Upper lobe of left lung (tissue), 6 donors: ENCODE measurements around the gene SCAF4. TPM values are rescaled to one million over a fixed set of nuclear protein-coding genes. Genes with fewer than 3 reads are reported as not detected.

Experiments used
- ATAC-seq, 2 donors: fragments of 200-7000 bp; cut with Tn5 transposase; one replicate each; pipeline ENCODE4 v1.9.1; 2022; ENCODE audit warnings: mild to moderate bottlenecking in 2 of 2, moderate library complexity in 2 of 2; ENCODE audit not compliant: low FRiP score in 2 of 2
- DNase-seq, 2 donors: peaks; one replicate each; pipeline ENCODE4 v3.0.0-alpha.2; 2019 to 2020
- H3K27ac ChIP-seq, 4 donors: fragments of 200-600 bp; sonication (generic); one replicate each; pipeline ENCODE4 v1.5.1; 2016 to 2019
- H3K27me3 ChIP-seq, 4 donors: fragments of 200-600 bp; sonication (generic); one replicate each; pipeline ENCODE4 v1.5.1; 2017 to 2019
- H3K36me3 ChIP-seq, 4 donors: fragments of 200-600 bp; sonication (generic); one replicate each; pipeline ENCODE4 v1.5.1; 2016 to 2019
- H3K4me1 ChIP-seq, 4 donors: fragments of 200-600 bp; sonication (generic); one replicate each; pipeline ENCODE4 v1.5.1; 2018 to 2019
- H3K4me3 ChIP-seq, 4 donors: fragments of 200-600 bp; sonication (generic); one replicate each; pipeline ENCODE4 v1.5.1; 2017 to 2019; ENCODE audit warnings: mild to moderate bottlenecking in 2 of 4, moderate library complexity in 1 of 4
- H3K9me3 ChIP-seq, 4 donors: fragments of 200-600 bp; sonication (generic); one replicate each; pipeline ENCODE4 v1.5.1; 2018 to 2019
- CTCF ChIP-seq, 6 experiments: fragments of 450-650 bp in 4 of 6; fragments of 200-600 bp in 2 of 6; sonication (generic) in 2 of 6; IDR thresholded peaks; one replicate each; pipeline ENCODE4 v1.5.1; 2016 to 2019; ENCODE audit warnings: antibody characterized with exemption in 6 of 6
- EP300 ChIP-seq, 4 donors: sonication (generic); formaldehyde crosslinking; IDR thresholded peaks; one replicate each; pipeline ENCODE4 v1.5.1; 2017; ENCODE audit warnings: antibody characterized with exemption in 4 of 4, control low read depth in 2 of 4
- POLR2A ChIP-seq, 4 donors: fragments of 450-650 bp; IDR thresholded peaks; one replicate each; pipeline ENCODE4 v1.5.1; 2016 to 2017; ENCODE audit warnings: antibody characterized with exemption in 4 of 4, mild to moderate bottlenecking in 2 of 4
- POLR2AphosphoS5 ChIP-seq, 2 donors: sonication (generic); formaldehyde crosslinking; IDR thresholded peaks; one replicate each; pipeline ENCODE4 v1.5.1; 2017; ENCODE audit warnings: antibody characterized with exemption in 2 of 2
- WGBS, 2 donors: methylation state at CpG; one replicate each; pipeline ENCODE4 v1.1.5; 2017 to 2018; 5-methylcytosine and 5-hydroxymethylcytosine counted together
- total RNA-seq, 6 donors: library from RNA; depleted of rRNA in 4 of 6; stranded (reverse); fragments of >200 nt in 4 of 6; gene quantifications; one replicate each; pipeline versions ENCODE4 v1.1.0 to v1.2.1, GENCODE V29; 2016 to 2021
- donor health status: DM: no; HTN: no; CAD: no; lungs with moderate emphysema.
- donor health status: DM: no; HTN: yes; CAD: no; lungs with severe emphysema.

Gene SCAF4
- total RNA-seq, 6 donors from 2014 or later: 21.3 to 36.7 (median 29.4) TPM

- H3K36me3 ChIP-seq: no peaks in the 10 kb centered on the region
- 86 to 89% methylated on average over 4 of the region's 4 CpGs for WGBS, 2 donors
- TF ChIP-seq CTCF (IDR thresholded peaks at IDR 0.05): no peak
- no peak for TF ChIP-seq POLR2AphosphoS5 (IDR thresholded peaks at IDR 0.05)
- TF ChIP-seq POLR2A (IDR thresholded peaks at IDR 0.05): no peak
- no peak for TF ChIP-seq EP300 (IDR thresholded peaks at IDR 0.05)
- H3K9me3 ChIP-seq: no peaks in the 10 kb centered on the region
- H3K27me3 ChIP-seq: no peaks in the 10 kb centered on the region
- ATAC-seq: no peak
- no peak overlapping the region for H3K27ac ChIP-seq
- no peak overlapping the region for H3K4me3 ChIP-seq
- DNase-seq: no peak
- peaks cover 19 to 58% (median 30%) of the 10 kb centered on the region in 4 donors for H3K4me1 ChIP-seq
These were observed 7.4 kb downstream of the SCAF4 start for GRCh38 chr21:31724552-31724951.

DNA sequence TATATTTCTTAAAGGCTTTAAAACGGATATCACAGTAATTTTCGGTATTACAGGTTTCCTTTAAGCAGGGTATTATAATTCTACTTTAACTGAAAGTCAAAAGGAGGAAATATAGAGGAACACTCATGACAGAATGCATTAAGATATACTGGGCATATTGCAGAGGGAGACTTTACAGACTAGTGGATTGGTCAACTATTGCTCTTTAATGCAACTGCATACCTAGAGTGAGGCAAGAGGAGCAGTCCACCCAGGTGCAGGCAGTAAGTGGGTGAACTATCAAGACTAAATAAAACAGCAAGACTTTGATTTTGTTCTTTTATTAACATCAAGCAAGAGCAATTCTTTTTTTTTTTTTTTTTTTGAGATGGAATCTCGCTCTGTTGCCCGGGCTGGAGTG is 10.5 kb downstream of the SCAF4 start:
- DNase-seq (no peak), ATAC-seq (no peak)
- Histone ChIP-seq H3K36me3 (no peaks in the 10 kb centered on the region), H3K9me3 (no peaks in the 10 kb centered on the region), H3K4me3 (no peak overlapping the region), H3K4me1 (peaks cover 8 to 43% (median 16%) of the 10 kb centered on the region in 4 donors), H3K27ac (no peak overlapping the region), H3K27me3 (no peaks in the 10 kb centered on the region)
- 78 to 81% methylated on average over 4 of the region's 4 CpGs for WGBS, 2 donors
- TF ChIP-seq POLR2AphosphoS5 (IDR thresholded peaks at IDR 0.05) (no peak), EP300 (IDR thresholded peaks at IDR 0.05) (no peak), POLR2A (IDR thresholded peaks at IDR 0.05) (no peak), CTCF (IDR thresholded peaks at IDR 0.05) (no peak)

DNA sequence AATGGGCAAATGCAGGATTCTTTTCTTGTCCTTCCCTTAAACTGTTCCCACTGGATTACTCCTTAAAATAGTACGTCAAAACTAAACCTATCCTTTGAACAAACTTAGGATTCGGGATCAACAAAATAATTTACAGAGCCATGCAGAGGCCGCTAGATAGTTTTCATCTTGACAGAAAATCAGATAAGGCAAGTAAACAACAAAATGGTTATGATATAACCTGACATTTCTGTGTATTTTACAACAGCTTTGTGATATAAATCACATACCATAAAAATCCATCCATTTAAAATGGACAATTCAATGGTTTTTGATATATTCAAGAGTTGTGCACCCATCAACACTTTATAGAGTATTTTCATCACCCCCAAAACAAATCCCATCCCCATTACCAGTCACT is 11.2 kb downstream of the SCAF4 start:
- WGBS, 2 donors: 69 to 81% methylated on average over 3 of the region's 3 CpGs
- no peak for ATAC-seq
- peaks cover 11 to 48% (median 17%) of the 10 kb centered on the region in 4 donors for H3K4me1 ChIP-seq
- no peaks in the 10 kb centered on the region for H3K27me3 ChIP-seq
- H3K9me3 ChIP-seq: no peaks in the 10 kb centered on the region
- DNase-seq: no peak
- no peak for TF ChIP-seq POLR2A (IDR thresholded peaks at IDR 0.05)
- no peak for TF ChIP-seq CTCF (IDR thresholded peaks at IDR 0.05)
- no peak for TF ChIP-seq POLR2AphosphoS5 (IDR thresholded peaks at IDR 0.05)
- TF ChIP-seq EP300 (IDR thresholded peaks at IDR 0.05): no peak
- H3K4me3 ChIP-seq: no peak overlapping the region
- no peak overlapping the region for H3K27ac ChIP-seq
- no peaks in the 10 kb centered on the region for H3K36me3 ChIP-seq

DNA sequence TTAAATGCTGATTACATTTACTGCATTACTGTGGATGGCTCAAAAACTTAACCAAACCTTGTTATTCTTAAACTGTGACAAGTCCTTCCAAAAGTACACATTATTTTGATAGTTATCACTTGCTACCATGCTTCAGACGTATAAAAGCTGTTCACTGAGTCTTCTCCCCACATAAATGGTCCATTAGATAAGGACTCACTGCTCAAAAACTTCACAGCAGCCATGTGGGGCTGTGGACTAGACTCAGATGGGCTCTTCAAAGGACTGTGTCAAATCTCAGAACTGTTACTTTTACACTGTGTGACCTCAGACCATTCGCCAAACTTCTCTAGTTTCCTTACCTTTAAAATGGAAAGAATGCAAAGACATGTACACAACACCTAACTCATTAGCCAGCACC is 11.6 kb downstream of the SCAF4 start:
- TF ChIP-seq EP300 (IDR thresholded peaks at IDR 0.05) (no peak), CTCF (IDR thresholded peaks at IDR 0.05) (no peak), POLR2AphosphoS5 (IDR thresholded peaks at IDR 0.05) (no peak)
- WGBS, 2 donors: 68 to 80% methylated on average over 2 of the region's 2 CpGs
- H3K36me3 ChIP-seq: no peaks in the 10 kb centered on the region
- H3K4me1 ChIP-seq: peaks cover 9 to 52% (median 16%) of the 10 kb centered on the region in 4 donors
- no peak overlapping the region for H3K27ac ChIP-seq
- ATAC-seq (no peak), DNase-seq (no peak)
- H3K27me3 ChIP-seq: no peaks in the 10 kb centered on the region
- H3K4me3 ChIP-seq: no peak overlapping the region
- no peaks in the 10 kb centered on the region for H3K9me3 ChIP-seq

DNA sequence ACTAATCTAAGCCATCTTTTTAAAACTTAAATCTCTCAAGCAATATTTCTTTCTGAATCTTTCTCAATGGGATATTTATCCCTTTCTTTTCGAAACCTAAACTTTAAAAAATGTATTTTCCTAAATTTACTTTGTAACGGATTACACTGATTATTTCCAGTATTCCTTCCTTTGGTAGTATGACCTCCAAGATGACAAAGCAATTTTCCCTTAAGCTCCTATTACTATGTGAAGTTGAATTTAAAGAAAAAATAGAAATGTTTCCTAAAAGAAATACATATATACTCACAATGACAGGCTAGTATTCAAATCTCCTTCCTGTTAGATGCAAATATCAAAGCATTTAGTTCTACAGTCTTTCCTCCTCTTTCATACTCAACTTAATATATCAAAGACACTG is 15.8 kb downstream of the SCAF4 start:
- Histone ChIP-seq H3K9me3 (no peaks in the 10 kb centered on the region), H3K4me1 (peaks cover 13 to 38% (median 18%) of the 10 kb centered on the region in 4 donors), H3K27ac (no peak overlapping the region), H3K4me3 (no peak overlapping the region), H3K27me3 (no peaks in the 10 kb centered on the region), H3K36me3 (no peaks in the 10 kb centered on the region)
- ATAC-seq (no peak), DNase-seq (no peak)
- TF ChIP-seq CTCF (IDR thresholded peaks at IDR 0.05): no peak
- no peak for TF ChIP-seq POLR2A (IDR thresholded peaks at IDR 0.05)
- TF ChIP-seq EP300 (IDR thresholded peaks at IDR 0.05): no peak
- TF ChIP-seq POLR2AphosphoS5 (IDR thresholded peaks at IDR 0.05): no peak
- 83 to 93% methylated on average over 2 of the region's 2 CpGs for WGBS, 2 donors
